Measurements from ENCODE around the gene CSTB. TPM values are rescaled to one million over a fixed set of nuclear protein-coding genes. Genes with fewer than 3 reads are reported as not detected.

CSTB gene
- total RNA-seq, 4 donors from 2014 or later, result 375 to 700 (median 481) TPM

DNA sequence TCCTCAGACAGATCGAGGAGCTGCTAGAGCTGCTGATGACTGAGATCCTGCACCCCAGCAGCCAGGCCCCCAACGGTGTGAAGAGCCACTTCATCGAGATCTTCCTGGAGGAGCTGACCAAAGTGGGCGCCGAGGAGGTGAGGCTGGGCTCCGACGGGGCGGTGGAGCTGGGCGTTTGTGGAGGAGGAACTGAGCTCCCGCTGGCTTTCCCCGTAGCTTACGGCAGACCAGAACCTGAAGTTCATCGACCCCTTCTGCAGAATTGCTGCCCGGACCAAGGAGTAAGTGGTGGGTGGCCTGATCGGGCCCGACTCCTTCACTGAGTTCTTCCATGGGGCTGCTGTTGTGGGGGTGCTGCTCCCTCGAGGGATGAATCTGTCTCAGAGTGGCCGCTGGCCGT lies 21.3 kb upstream of the CSTB start:
- TF ChIP-seq, protein P1, sequence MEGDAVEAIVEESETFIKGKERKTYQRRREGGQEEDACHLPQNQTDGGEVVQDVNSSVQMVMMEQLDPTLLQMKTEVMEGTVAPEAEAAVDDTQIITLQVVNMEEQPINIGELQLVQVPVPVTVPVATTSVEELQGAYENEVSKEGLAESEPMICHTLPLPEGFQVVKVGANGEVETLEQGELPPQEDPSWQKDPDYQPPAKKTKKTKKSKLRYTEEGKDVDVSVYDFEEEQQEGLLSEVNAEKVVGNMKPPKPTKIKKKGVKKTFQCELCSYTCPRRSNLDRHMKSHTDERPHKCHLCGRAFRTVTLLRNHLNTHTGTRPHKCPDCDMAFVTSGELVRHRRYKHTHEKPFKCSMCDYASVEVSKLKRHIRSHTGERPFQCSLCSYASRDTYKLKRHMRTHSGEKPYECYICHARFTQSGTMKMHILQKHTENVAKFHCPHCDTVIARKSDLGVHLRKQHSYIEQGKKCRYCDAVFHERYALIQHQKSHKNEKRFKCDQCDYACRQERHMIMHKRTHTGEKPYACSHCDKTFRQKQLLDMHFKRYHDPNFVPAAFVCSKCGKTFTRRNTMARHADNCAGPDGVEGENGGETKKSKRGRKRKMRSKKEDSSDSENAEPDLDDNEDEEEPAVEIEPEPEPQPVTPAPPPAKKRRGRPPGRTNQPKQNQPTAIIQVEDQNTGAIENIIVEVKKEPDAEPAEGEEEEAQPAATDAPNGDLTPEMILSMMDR (IDR thresholded peaks at IDR 0.05), result no peak
- no peak for TF ChIP-seq POLR2A (IDR thresholded peaks at IDR 0.05)
- Histone ChIP-seq H3K36me3 (peaks cover 54 to 100% (median 71%) of the 10 kb centered on the region in 3 donors), H3K9me3 (no peaks in the 10 kb centered on the region), H3K27me3 (no peaks in the 10 kb centered on the region), H3K27ac (no peak overlapping the region), H3K4me1 (no peaks in the 10 kb centered on the region), H3K4me3 (no peak overlapping the region)
- no peak for DNase-seq
- 86 to 91% methylated on average over 14 to 18 of the region's 19 CpGs for WGBS, 2 donors
- intact Hi-C loops (cut with DNase I), result no loop called here

DNA sequence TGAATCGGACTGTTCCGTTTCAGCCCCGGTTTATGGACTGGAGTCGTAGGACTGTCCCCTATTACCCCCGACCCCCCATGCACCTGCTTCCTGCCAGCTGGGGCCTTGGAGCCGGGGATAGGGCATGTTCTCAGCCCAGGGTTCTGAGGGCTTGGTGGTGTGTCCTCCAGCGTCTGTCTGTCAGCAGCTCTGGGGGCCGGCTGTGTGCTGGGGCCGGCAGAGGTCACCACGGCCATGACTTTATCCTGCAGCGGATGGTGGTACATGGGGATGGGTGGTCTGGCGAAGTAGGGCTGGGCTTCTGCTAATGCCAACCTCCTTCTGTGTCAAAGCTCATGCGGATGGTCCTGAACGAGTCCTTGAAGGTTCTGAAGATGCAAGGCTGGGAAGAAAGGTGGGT lies 18.7 kb upstream of the CSTB start:
- intact Hi-C loops (cut with DNase I), result no loop called here
- no peaks in the 10 kb centered on the region for H3K27me3 ChIP-seq
- TF ChIP-seq POLR2A (IDR thresholded peaks at IDR 0.05), result no peak
- TF ChIP-seq, protein P1 (IDR thresholded peaks at IDR 0.05), result no peak
- H3K27ac ChIP-seq, result no peak overlapping the region
- H3K4me3 ChIP-seq, result no peak overlapping the region
- peaks cover 12 to 21% (median 13%) of the 10 kb centered on the region in 3 donors for H3K4me1 ChIP-seq
- peaks cover 35 to 91% (median 59%) of the 10 kb centered on the region in 3 donors for H3K36me3 ChIP-seq
- 70 to 87% methylated on average over 2 to 3 of the region's 14 CpGs for WGBS, 2 donors
- H3K9me3 ChIP-seq, result no peaks in the 10 kb centered on the region
- DNase-seq, result no peak

- no peak overlapping the region for H3K4me3 ChIP-seq
- intact Hi-C loops (cut with DNase I), result no loop called here
- peaks cover 32 to 86% (median 59%) of the 10 kb centered on the region in 3 donors for H3K36me3 ChIP-seq
- peaks cover 12 to 24% (median 13%) of the 10 kb centered on the region in 3 donors for H3K4me1 ChIP-seq
- H3K27me3 ChIP-seq, result no peaks in the 10 kb centered on the region
- 56% methylated on average over 3 of the region's 12 CpGs; no CpG with 5 or more reads in 1 of the 2 donors for WGBS, 2 donors
- no peak for DNase-seq
- no peak overlapping the region for H3K27ac ChIP-seq
- TF ChIP-seq POLR2A (IDR thresholded peaks at IDR 0.05), result no peak
- TF ChIP-seq, protein P1 (IDR thresholded peaks at IDR 0.05), result no peak
- H3K9me3 ChIP-seq, result no peaks in the 10 kb centered on the region
Observed at GRCh38 chr21:43794311-43794710, 18.2 kb upstream of the CSTB start.

DNA sequence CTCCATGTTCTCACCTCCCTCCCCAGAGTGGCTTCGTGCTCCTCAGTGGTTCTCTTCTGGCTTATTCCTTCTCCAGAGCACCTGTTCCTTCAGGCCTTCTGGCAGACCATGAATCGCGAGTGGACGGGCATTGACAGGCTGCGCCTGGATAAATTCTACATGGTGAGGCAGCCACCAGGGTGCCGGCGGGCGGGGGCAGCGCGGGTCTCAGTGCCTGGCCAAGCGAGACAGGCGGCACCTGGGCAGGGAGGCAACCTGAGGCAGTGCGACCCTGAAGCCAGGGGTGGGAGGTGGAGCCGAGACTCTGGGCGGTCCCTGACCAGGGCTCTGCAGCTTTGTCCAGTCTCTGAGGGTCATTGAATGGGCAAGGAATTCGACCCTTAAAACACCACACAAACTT lies 17.1 kb upstream of the CSTB start:
- Histone ChIP-seq H3K4me1 (peaks cover 13 to 32% (median 15%) of the 10 kb centered on the region in 3 donors), H3K4me3 (no peak overlapping the region), H3K36me3 (peaks cover 24 to 75% (median 51%) of the 10 kb centered on the region in 3 donors), H3K27me3 (no peaks in the 10 kb centered on the region), H3K9me3 (no peaks in the 10 kb centered on the region), H3K27ac (no peak overlapping the region)
- no peak for DNase-seq
- intact Hi-C loops (cut with DNase I), result no loop called here
- TF ChIP-seq POLR2A (IDR thresholded peaks at IDR 0.05), result no peak
- TF ChIP-seq, protein P1 (IDR thresholded peaks at IDR 0.05), result no peak
- WGBS, 2 donors, result 98% methylated on average over 5 of the region's 16 CpGs; no CpG with 5 or more reads in 1 of the 2 donors

DNA sequence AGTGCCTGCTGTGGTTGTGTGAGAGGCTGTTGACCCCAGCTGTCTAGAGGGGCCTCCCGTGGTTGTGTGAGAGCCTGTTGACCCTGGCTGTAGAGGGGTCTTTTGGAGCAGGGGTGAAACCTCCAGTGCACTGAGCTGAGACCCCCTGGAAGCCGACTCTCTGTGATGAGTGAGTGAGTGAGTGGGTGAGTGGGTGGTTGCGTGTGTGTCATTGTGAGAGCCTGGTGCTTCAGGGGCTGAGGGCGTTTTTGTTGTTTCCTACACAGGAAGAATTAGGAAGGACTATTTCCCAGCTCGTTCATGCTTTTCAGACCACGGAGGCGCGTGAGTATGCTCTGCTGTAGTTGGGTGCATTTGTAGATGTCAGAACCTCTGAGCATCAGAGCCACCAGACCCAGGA lies 16.3 kb upstream of the CSTB start:
- 69 to 85% methylated on average over 2 to 8 of the region's 8 CpGs for WGBS, 2 donors
- H3K9me3 ChIP-seq, result no peaks in the 10 kb centered on the region
- intact Hi-C loops (cut with DNase I), result no loop called here
- H3K4me3 ChIP-seq, result no peak overlapping the region
- DNase-seq, result no peak
- H3K4me1 ChIP-seq, result peaks cover 13 to 32% (median 15%) of the 10 kb centered on the region in 3 donors
- H3K36me3 ChIP-seq, result peaks cover 16 to 67% (median 42%) of the 10 kb centered on the region in 3 donors
- no peak for TF ChIP-seq POLR2A (IDR thresholded peaks at IDR 0.05)
- TF ChIP-seq, protein P1 (IDR thresholded peaks at IDR 0.05), result no peak
- no peaks in the 10 kb centered on the region for H3K27me3 ChIP-seq
- H3K27ac ChIP-seq, result no peak overlapping the region

Data from esophagus squamous epithelium (tissue), 5 donors.